Fibroblast of lung (primary cell): ENCODE results near the gene MACROD2.

Source experiments
- EZH2 ChIP-seq: IDR thresholded peaks from 2 replicates; pipeline ENCODE4 v1.5.1; 2012; ENCODE audit warnings: low read length, control low read depth, mild to moderate bottlenecking; ENCODE audit errors: missing control alignments
- TF ChIP-seq, protein P1 (sequence below), 2 donors: IDR thresholded peaks in 1 of 2; conservative IDR thresholded peaks in 1 of 2; 1 replicate in 1 of 2; 2 replicates in 1 of 2; pipeline ENCODE4 v1.5.1; 2011 to 2012; ENCODE audit warnings: low read length in 2 of 2, control low read depth in 1 of 2, inconsistent platforms in 1 of 2, low read depth in 1 of 2, mild to moderate bottlenecking in 1 of 2

DNA sequence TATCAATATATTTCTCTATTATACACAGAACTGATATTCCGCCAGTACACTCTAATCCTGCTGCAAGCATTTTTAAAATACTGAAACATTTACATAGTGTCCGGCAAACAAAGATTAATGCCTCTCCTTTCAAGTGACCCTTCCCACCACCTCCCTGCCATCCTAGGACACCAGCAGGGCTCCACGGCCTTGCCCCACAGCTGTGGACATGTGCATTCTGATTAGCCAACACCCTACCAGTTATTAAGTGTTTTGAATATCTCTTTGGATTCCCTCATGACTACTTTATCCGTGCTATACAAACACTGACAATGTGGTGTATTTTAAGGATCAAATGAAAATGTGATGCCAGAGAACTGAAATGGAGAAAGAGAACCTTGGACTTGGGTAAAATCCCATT lies 1962.8 kb downstream of the MACROD2 start:
- TF ChIP-seq, protein P1, sequence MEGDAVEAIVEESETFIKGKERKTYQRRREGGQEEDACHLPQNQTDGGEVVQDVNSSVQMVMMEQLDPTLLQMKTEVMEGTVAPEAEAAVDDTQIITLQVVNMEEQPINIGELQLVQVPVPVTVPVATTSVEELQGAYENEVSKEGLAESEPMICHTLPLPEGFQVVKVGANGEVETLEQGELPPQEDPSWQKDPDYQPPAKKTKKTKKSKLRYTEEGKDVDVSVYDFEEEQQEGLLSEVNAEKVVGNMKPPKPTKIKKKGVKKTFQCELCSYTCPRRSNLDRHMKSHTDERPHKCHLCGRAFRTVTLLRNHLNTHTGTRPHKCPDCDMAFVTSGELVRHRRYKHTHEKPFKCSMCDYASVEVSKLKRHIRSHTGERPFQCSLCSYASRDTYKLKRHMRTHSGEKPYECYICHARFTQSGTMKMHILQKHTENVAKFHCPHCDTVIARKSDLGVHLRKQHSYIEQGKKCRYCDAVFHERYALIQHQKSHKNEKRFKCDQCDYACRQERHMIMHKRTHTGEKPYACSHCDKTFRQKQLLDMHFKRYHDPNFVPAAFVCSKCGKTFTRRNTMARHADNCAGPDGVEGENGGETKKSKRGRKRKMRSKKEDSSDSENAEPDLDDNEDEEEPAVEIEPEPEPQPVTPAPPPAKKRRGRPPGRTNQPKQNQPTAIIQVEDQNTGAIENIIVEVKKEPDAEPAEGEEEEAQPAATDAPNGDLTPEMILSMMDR (conservative IDR thresholded peaks at IDR 0.05 in 1 of 2, IDR thresholded peaks at IDR 0.05 in 1 of 2; ENCODE audit: low read depth in 1 of 2, low read length in 2 of 2), result no peak
- TF ChIP-seq EZH2, result no peak
